PC-3 (cell line): ENCODE results near the gene SLC45A1. TPM values are rescaled to one million over a fixed set of nuclear protein-coding genes. Genes with fewer than 3 reads are reported as not detected.

Experiments
- ATAC-seq: fragments of 200-7000 bp; cut with Tn5 transposase; 2 replicates; pipeline ENCODE4 v1.9.1; 2020; ENCODE audit warnings: mild to moderate bottlenecking, moderate library complexity
- BruUV-seq: library from RNA; stranded (reverse); fragments of 400-500 nt; replicated peaks from 2 replicates; lab custom pipeline; 2021; lab: Mats Ljungman, UMichigan
- CTCF ChIA-PET: fragments of 300-600 bp; sonication (Branson Sonifier 250); formaldehyde crosslinking; loops from one replicate; lab custom pipeline; 2022; ENCODE audit warnings: antibody characterized with exemption; lab: Charles Lee
- POLR2A ChIA-PET: fragments of 300-600 bp; sonication (Branson Sonifier 250); formaldehyde crosslinking; loops from one replicate; lab custom pipeline; 2022; ENCODE audit warnings: antibody characterized with exemption; ENCODE audit not compliant: unreplicated experiment; lab: Charles Lee
- DNase-seq: peaks from one replicate; pipeline ENCODE4 v3.0.0-alpha.2; 2015
- H2AFZ ChIP-seq: fragments of 300-600 bp; sonication (generic); 2 replicates; pipeline ENCODE4 v1.6.0; 2016; ENCODE audit warnings: antibody characterized with exemption, low read length
- H3F3A ChIP-seq: fragments of 300-600 bp; sonication (generic); one replicate; pipeline ENCODE4 v1.6.0; 2017; ENCODE audit warnings: antibody characterized with exemption, low read length, control low read depth, mild to moderate bottlenecking; ENCODE audit not compliant: unreplicated experiment
- H3K27ac ChIP-seq: fragments of 300-600 bp; sonication (generic); 2 replicates; pipeline ENCODE4 v1.5.1; 2016; ENCODE audit warnings: mild to moderate bottlenecking, low read length
- H3K27me3 ChIP-seq: fragments of 300-600 bp; sonication (generic); 2 replicates; pipeline ENCODE4 v1.6.1; 2016; ENCODE audit warnings: low read length, mixed read lengths
- H3K36me3 ChIP-seq: fragments of 300-600 bp; sonication (generic); 2 replicates; pipeline ENCODE4 v1.6.1; 2016; ENCODE audit warnings: low read depth, mixed run types, low read length, mixed read lengths
- H3K4me1 ChIP-seq: fragments of 300-600 bp; sonication (generic); 2 replicates; pipeline ENCODE4 v1.5.1; 2016; ENCODE audit warnings: low read length; ENCODE audit not compliant: insufficient read depth
- H3K4me2 ChIP-seq: fragments of 300-600 bp; sonication (generic); 2 replicates; pipeline ENCODE4 v1.6.0; 2016; ENCODE audit warnings: low read length
- H3K4me3 ChIP-seq: fragments of 300-600 bp; sonication (generic); 2 replicates; pipeline ENCODE4 v1.5.1; 2016; ENCODE audit warnings: mild to moderate bottlenecking, low read length, mixed read lengths
- H3K79me2 ChIP-seq: fragments of 300-600 bp; sonication (generic); 2 replicates; pipeline ENCODE4 v1.6.1; 2017; ENCODE audit warnings: low read length, mixed read lengths
- H3K9ac ChIP-seq: fragments of 300-600 bp; sonication (generic); 2 replicates; pipeline ENCODE4 v1.6.0; 2016; ENCODE audit warnings: mild to moderate bottlenecking, low read length
- H3K9me2 ChIP-seq: fragments of 300-600 bp; sonication (generic); replicated peaks from 2 replicates; pipeline ENCODE4 v1.6.1; 2016; ENCODE audit warnings: mixed run types, low read length, mixed read lengths
- H3K9me3 ChIP-seq: fragments of 300-600 bp; sonication (generic); 2 replicates; pipeline ENCODE4 v1.6.1; 2016; ENCODE audit warnings: low read length, mixed read lengths
- H4K20me1 ChIP-seq: fragments of 300-600 bp; sonication (generic); 2 replicates; pipeline ENCODE4 v1.6.1; 2016; ENCODE audit warnings: low read length, mixed read lengths
- CTCF ChIP-seq: fragments of 300-600 bp; sonication (generic); conservative IDR thresholded peaks from 2 replicates; pipeline ENCODE4 v1.5.1; 2017; ENCODE audit warnings: antibody characterized with exemption, low read depth, mild to moderate bottlenecking, low read length
- EZH2 ChIP-seq: fragments of 300-600 bp; sonication (generic); IDR thresholded peaks from one replicate; pipeline ENCODE4 v1.6.1; 2017; ENCODE audit warnings: antibody characterized with exemption, mild to moderate bottlenecking, low read length; ENCODE audit not compliant: unreplicated experiment
- EZH2phosphoT487 ChIP-seq: fragments of 300-600 bp; sonication (generic); IDR thresholded peaks from 2 replicates; pipeline ENCODE4 v1.6.1; 2018; ENCODE audit warnings: mild to moderate bottlenecking, antibody characterized with exemption, low read length, borderline replicate concordance
- intact Hi-C: fragments of 100-400 bp; cut with micrococcal nuclease; formaldehyde crosslinking; loops from 2 replicates; pipeline ENCODE4 v1.9.0; 2023
- total RNA-seq: library from RNA; depleted of rRNA; stranded (reverse); fragments of >200 nt; gene quantifications from 2 replicates; pipeline ENCODE4 v1.2.3, GENCODE V29; 2014

The SLC45A1 gene
- total RNA-seq, 1 experiment from 2014 or later = 0.62 TPM

GRCh38 chr1:8349961-8350360 lies 32.0 kb downstream of the SLC45A1 start:
- Histone ChIP-seq H3K27ac (no peak overlapping the region), H3K9ac (no peak overlapping the region), H3K4me1 (no peaks in the 10 kb centered on the region), H3K36me3 (peaks cover 5% of the 10 kb centered on the region; the same call in 1 of the 2 replicates), H3K4me3 (no peak overlapping the region), H3K4me2 (no peak overlapping the region), H3K9me2 (no peaks in the 10 kb centered on the region), H3K27me3 (no peaks in the 10 kb centered on the region), H4K20me1 (no peaks in the 10 kb centered on the region), H3K79me2 (no peaks in the 10 kb centered on the region), H3F3A (no peaks in the 10 kb centered on the region), H2AFZ (no peak overlapping the region), H3K9me3 (no peaks in the 10 kb centered on the region)
- intact Hi-C loops = loop anchor here (1.0 kb wide), 2 partner anchors 368 to 375 kb away; no protein-coding TSS in a partner anchor
- DNase-seq = no peak
- POLR2A ChIA-PET = interaction anchor here (0.5 to 0.6 kb wide), 2 partner anchors 89 to 323 kb away, joined by 3 to 4 read pairs; no protein-coding TSS in a partner anchor
- no peak for ATAC-seq
- TF ChIP-seq EZH2 = no peak
- TF ChIP-seq EZH2phosphoT487 = no peak
- no peak for TF ChIP-seq CTCF
- BruUV-seq = no TSS peak
- CTCF ChIA-PET = no interaction called here

- TF ChIP-seq CTCF (no peak), EZH2phosphoT487 (no peak), EZH2 (no peak)
- Histone ChIP-seq H3K9me2 (no peaks in the 10 kb centered on the region), H4K20me1 (no peaks in the 10 kb centered on the region), H3K9me3 (no peaks in the 10 kb centered on the region), H2AFZ (no peak overlapping the region), H3K36me3 (peaks cover 5% of the 10 kb centered on the region; the same call in 1 of the 2 replicates), H3K4me2 (no peak overlapping the region), H3K4me3 (no peak overlapping the region), H3K4me1 (no peaks in the 10 kb centered on the region), H3K27ac (no peak overlapping the region), H3K27me3 (no peaks in the 10 kb centered on the region), H3K79me2 (no peaks in the 10 kb centered on the region), H3F3A (no peaks in the 10 kb centered on the region), H3K9ac (no peak overlapping the region)
- DNase-seq (no peak), ATAC-seq (no peak)
- CTCF ChIA-PET = interaction anchor here (0.5 to 0.6 kb wide), 2 partner anchors 360 to 375 kb away, joined by 3 to 4 read pairs; no protein-coding TSS in a partner anchor
- POLR2A ChIA-PET = interaction anchor here (0.6 kb wide), 2 partner anchors 133 to 161 kb away, joined by 3 to 8 read pairs; no protein-coding TSS in a partner anchor
- no TSS peak for BruUV-seq
- intact Hi-C loops = no loop called here
Observed at GRCh38 chr1:8350914-8351684, 33.2 kb downstream of the SLC45A1 start.
